IPS DF 6.9 (cell line): ENCODE data around the gene RRP8.

Experiments used
- DNase-seq: peaks from one replicate; pipeline ENCODE4 v3.0.0-alpha.2; 2013; ENCODE audit warnings: low read depth, low spot score
- H3K27ac ChIP-seq: one replicate; pipeline ENCODE4 v1.5.1; 2013; ENCODE audit warnings: low read length, control low read depth
- H3K27me3 ChIP-seq: 2 replicates; pipeline ENCODE4 v1.6.1; 2013; ENCODE audit warnings: mild to moderate bottlenecking, low read length; ENCODE audit not compliant: control insufficient read depth, insufficient read depth
- H3K36me3 ChIP-seq: 2 replicates; pipeline ENCODE4 v1.6.1; 2013; ENCODE audit warnings: low read length; ENCODE audit not compliant: control insufficient read depth, insufficient read depth
- H3K4me1 ChIP-seq: 2 replicates; pipeline ENCODE4 v1.6.1; 2013; ENCODE audit warnings: low read length; ENCODE audit not compliant: control insufficient read depth, insufficient read depth
- H3K4me3 ChIP-seq: 2 replicates; pipeline ENCODE4 v1.5.1; 2013; ENCODE audit warnings: mild to moderate bottlenecking, low read length
- H3K9me3 ChIP-seq: 2 replicates; pipeline ENCODE4 v1.6.1; 2013; ENCODE audit warnings: low read length, inconsistent platforms; ENCODE audit not compliant: control insufficient read depth, insufficient read depth
- WGBS: extraction: QIAGEN DNeasy Blood & Tissue Kit; methylation state at CpG from one replicate; pipeline ENCODE4 v1.1.7; 2013; ENCODE audit warnings: mixed read lengths, missing lambda C conversion rate; ENCODE audit not compliant: insufficient read length, insufficient coverage; 5-methylcytosine and 5-hydroxymethylcytosine counted together

The RRP8 gene

GRCh38 chr11:6625156-6625831 lies 21.9 kb upstream of the RRP8 start:
- DNase-seq, result no peak
- Histone ChIP-seq H3K4me3 (no peak overlapping the region), H3K9me3 (no peaks in the 10 kb centered on the region), H3K27me3 (peaks cover 6% of the 10 kb centered on the region; the same call in 1 of the 2 replicates), H3K36me3 (peaks cover 5% of the 10 kb centered on the region), H3K27ac (no peak overlapping the region), H3K4me1 (peaks cover 3% of the 10 kb centered on the region; the same call in 1 of the 2 replicates)
- WGBS, result no CpG with 5 or more reads among the region's 12 CpGs

- H3K9me3 ChIP-seq, result no peaks in the 10 kb centered on the region
- H3K27ac ChIP-seq, result no peak overlapping the region
- DNase-seq, result no peak
- H3K4me3 ChIP-seq, result no peak overlapping the region
- no peaks in the 10 kb centered on the region; the same call in 1 of the 2 replicates for H3K4me1 ChIP-seq
- no peaks in the 10 kb centered on the region for H3K27me3 ChIP-seq
- no CpG with 5 or more reads among the region's 31 CpGs for WGBS
- peaks cover 5% of the 10 kb centered on the region for H3K36me3 ChIP-seq
Measured at GRCh38 chr11:6623391-6624363, 20.3 kb upstream of the RRP8 start.

- WGBS, result no CpG with 5 or more reads among the region's 24 CpGs
- Histone ChIP-seq H3K4me3 (no peak overlapping the region), H3K36me3 (peaks cover 5% of the 10 kb centered on the region), H3K4me1 (no peaks in the 10 kb centered on the region; the same call in 1 of the 2 replicates), H3K9me3 (no peaks in the 10 kb centered on the region), H3K27ac (no peak overlapping the region), H3K27me3 (no peaks in the 10 kb centered on the region)
- no peak for DNase-seq
Measured at GRCh38 chr11:6622261-6623171, 19.1 kb upstream of the RRP8 start.

GRCh38 chr11:6621711-6622211 lies 18.3 kb upstream of the RRP8 start:
- Histone ChIP-seq H3K36me3 (peaks cover 5% of the 10 kb centered on the region), H3K9me3 (no peaks in the 10 kb centered on the region), H3K27me3 (no peaks in the 10 kb centered on the region), H3K27ac (no peak overlapping the region), H3K4me1 (no peaks in the 10 kb centered on the region; the same call in 1 of the 2 replicates), H3K4me3 (no peak overlapping the region)
- WGBS, result no CpG with 5 or more reads among the region's 16 CpGs
- no peak for DNase-seq

GRCh38 chr11:6620636-6621035 lies 17.2 kb upstream of the RRP8 start:
- Histone ChIP-seq H3K36me3 (no peaks in the 10 kb centered on the region; the same call in none of the 2 replicates), H3K27ac (no peak overlapping the region), H3K4me1 (no peaks in the 10 kb centered on the region; the same call in 1 of the 2 replicates), H3K27me3 (no peaks in the 10 kb centered on the region), H3K4me3 (no peak overlapping the region), H3K9me3 (no peaks in the 10 kb centered on the region)
- no CpG with 5 or more reads among the region's 1 CpG for WGBS
- DNase-seq, result no peak

- no peak within 1 kb of the TSS for H3K27ac ChIP-seq
- WGBS, result no CpG with 5 or more reads among the region's 16 CpGs
- peak within 1 kb of the TSS; percentile 66 for H3K4me3 ChIP-seq
- no peaks in the 10 kb centered on the region for H3K9me3 ChIP-seq
- H3K4me1 ChIP-seq, result no peaks in the 10 kb centered on the region; the same call in 1 of the 2 replicates
- DNase-seq, result no peak
- no peaks in the 10 kb centered on the region; the same call in none of the 2 replicates for H3K36me3 ChIP-seq
- H3K27me3 ChIP-seq, result no peaks in the 10 kb centered on the region
Measured at GRCh38 chr11:6619004-6619745, 15.8 kb upstream of the RRP8 start, which contains the start of gene TPP1. TPP1 (minus strand) TSS chr11:6619422; CDS start chr11:6619400, 22 bp downstream.

GRCh38 chr11:6618117-6619003 lies 14.9 kb upstream of the RRP8 start:
- no peak for DNase-seq
- no peaks in the 10 kb centered on the region for H3K9me3 ChIP-seq

GRCh38 chr11:6617315-6617781 lies 13.9 kb upstream of the RRP8 start:
- Histone ChIP-seq H3K27me3 (no peaks in the 10 kb centered on the region), H3K4me1 (no peaks in the 10 kb centered on the region; the same call in 1 of the 2 replicates), H3K9me3 (no peaks in the 10 kb centered on the region), H3K27ac (no peak overlapping the region), H3K36me3 (no peaks in the 10 kb centered on the region), H3K4me3 (no peak overlapping the region)
- no CpG with 5 or more reads among the region's 5 CpGs for WGBS
- DNase-seq, result no peak

More at GRCh38 chr11:6618117-6619003, 14.9 kb upstream of the RRP8 start:
- Histone ChIP-seq H3K27me3 (no peaks in the 10 kb centered on the region), H3K27ac (no peak overlapping the region), H3K4me3 (peak overlapping the region; percentile 66; the same call in 1 of the 2 replicates), H3K4me1 (no peaks in the 10 kb centered on the region; the same call in 1 of the 2 replicates), H3K36me3 (no peaks in the 10 kb centered on the region; the same call in 1 of the 2 replicates)
- 100% methylated on average over 1 of the region's 15 CpGs for WGBS
